Activated B cell treated with CpG ODN at 0.5 μM for 24 hours (primary cell): ENCODE measurements around the gene CLTC. TPM values are rescaled to one million over a fixed set of nuclear protein-coding genes. Genes with fewer than 3 reads are reported as not detected.

Experiments
- ATAC-seq: fragments of 200-7000 bp; cut with Tn5 transposase; one replicate; pipeline ENCODE4 v1.10.0; 2021; ENCODE audit warnings: low read depth, mild to moderate bottlenecking, moderate library complexity
- CTCF ChIA-PET: fragments of 350-600 bp; sonication (Branson Sonifier 250); formaldehyde crosslinking; loops from one replicate; lab custom pipeline; 2021; ENCODE audit warnings: antibody characterized with exemption; lab: Charles Lee
- POLR2A ChIA-PET: fragments of 350-600 bp; sonication (Branson Sonifier 250); formaldehyde crosslinking; loops from one replicate; lab custom pipeline; 2021; ENCODE audit warnings: antibody characterized with exemption; lab: Charles Lee
- DNase-seq: peaks from one replicate; pipeline ENCODE4 v3.0.0; 2022
- H3K27ac Mint-ChIP-seq: one replicate; pipeline ENCODE4 v1.8.0; 2020; ENCODE audit warnings: mixed read lengths
- H3K27me3 Mint-ChIP-seq: one replicate; pipeline ENCODE4 v1.8.0; 2021; ENCODE audit warnings: mixed read lengths
- H3K36me3 Mint-ChIP-seq: one replicate; pipeline ENCODE4 v1.8.0; 2021; ENCODE audit warnings: low read depth, mixed read lengths
- H3K4me1 Mint-ChIP-seq: one replicate; pipeline ENCODE4 v1.8.0; 2021; ENCODE audit warnings: mixed read lengths
- H3K4me3 Mint-ChIP-seq: one replicate; pipeline ENCODE4 v1.8.0; 2020; ENCODE audit warnings: mild to moderate bottlenecking, mixed read lengths
- H3K9me3 Mint-ChIP-seq: one replicate; pipeline ENCODE4 v1.8.0; 2020; ENCODE audit warnings: mixed read lengths
- CTCF ChIP-seq: fragments of 200-600 bp; IDR thresholded peaks from one replicate; pipeline ENCODE4 v1.8.0; 2022; ENCODE audit warnings: antibody characterized with exemption, mild to moderate bottlenecking
- intact Hi-C: fragments of 100-400 bp; cut with micrococcal nuclease; formaldehyde crosslinking; loops from one replicate; pipeline ENCODE4 v1.15.1; 2024
- total RNA-seq: library from RNA; stranded (reverse); gene quantifications from 2 replicates; pipeline ENCODE4 v1.2.3, GENCODE V29; 2022

CLTC gene
- total RNA-seq, 1 donor from 2014 or later, result 189 TPM

GRCh38 chr17:59617156-59617732 lies 2.5 kb upstream of the CLTC start:
- ChIA-PET CTCF (no interaction called here), POLR2A (interaction anchor here (1.0 to 6.2 kb wide), 4 partner anchors 11 to 90 kb away, joined by 3 to 116 read pairs (median 38); partner anchors contain the start of genes DHX40, PTRH2 and VMP1)
- H3K36me3 Mint-ChIP-seq, result peaks cover 23% of the 10 kb centered on the region
- H3K4me1 Mint-ChIP-seq, result peaks cover 40% of the 10 kb centered on the region
- DNase-seq (no peak), ATAC-seq (no peak)
- no peaks in the 10 kb centered on the region for H3K9me3 Mint-ChIP-seq
- no peaks in the 10 kb centered on the region for H3K27me3 Mint-ChIP-seq
- H3K4me3 Mint-ChIP-seq, result no peak overlapping the region
- intact Hi-C loops, result loop anchor here (5.0 to 10.0 kb wide), 3 partner anchors 220 to 1765 kb away; partner anchors contain the start of genes MRPS23 and MTMR4
- no peak for TF ChIP-seq CTCF
- peak overlapping the region; percentile 98 for H3K27ac Mint-ChIP-seq

GRCh38 chr17:59619035-59619297 lies 729 bp upstream of the CLTC start:
- DNase-seq (no peak), ATAC-seq (no peak)
- Mint-ChIP-seq H3K27me3 (no peaks in the 10 kb centered on the region), H3K4me1 (peaks cover 56% of the 10 kb centered on the region), H3K9me3 (no peaks in the 10 kb centered on the region), H3K27ac (peak overlapping the region; percentile 98), H3K4me3 (peak overlapping the region; percentile 94), H3K36me3 (peaks cover 23% of the 10 kb centered on the region)
- no peak for TF ChIP-seq CTCF
- ChIA-PET POLR2A (interaction anchor here (0.5 to 6.2 kb wide), 33 partner anchors 9 to 987 kb away, joined by 3 to 116 read pairs (median 5); partner anchors contain the start of genes DHX40, PRR11, PTRH2 and RNFT1), CTCF (interaction anchor here (1.0 to 1.5 kb wide), 5 partner anchors 23 to 240 kb away, joined by 3 to 4 read pairs (median 3); no protein-coding TSS in a partner anchor)
- intact Hi-C loops, result loop anchor here (1.0 to 10.0 kb wide), 12 partner anchors 23 to 1767 kb away; partner anchors contain the start of genes DHX40, MRPS23, MTMR4 and PRR11

- intact Hi-C loops, result loop anchor here (5.0 kb wide), 1 partner anchor 37 kb away; no protein-coding TSS in a partner anchor
- H3K4me1 Mint-ChIP-seq, result peaks cover 59% of the 10 kb centered on the region
- H3K4me3 Mint-ChIP-seq, result peak overlapping the region; percentile 94
- H3K27me3 Mint-ChIP-seq, result no peaks in the 10 kb centered on the region
- peak overlapping the region; percentile 98 for H3K27ac Mint-ChIP-seq
- ATAC-seq (no peak), DNase-seq (no peak)
- no peaks in the 10 kb centered on the region for H3K9me3 Mint-ChIP-seq
- no peak for TF ChIP-seq CTCF
- peaks cover 23% of the 10 kb centered on the region for H3K36me3 Mint-ChIP-seq
- ChIA-PET CTCF (interaction anchor here (1.3 to 1.5 kb wide), 3 partner anchors 22 to 417 kb away, joined by 3 read pairs; no protein-coding TSS in a partner anchor), POLR2A (interaction anchor here (1.0 to 6.2 kb wide), 15 partner anchors 8 to 1057 kb away, joined by 3 to 116 read pairs (median 12); partner anchors contain the start of genes BCAS3, DHX40, PRR11 and PTRH2)
Measured at GRCh38 chr17:59620064-59620359, 317 bp downstream of the CLTC start.

GRCh38 chr17:59620518-59621259 lies 994 bp downstream of the CLTC start:
- Mint-ChIP-seq H3K9me3 (no peaks in the 10 kb centered on the region), H3K27ac (peak overlapping the region; percentile 98), H3K36me3 (peaks cover 25% of the 10 kb centered on the region), H3K4me1 (peaks cover 64% of the 10 kb centered on the region), H3K27me3 (no peaks in the 10 kb centered on the region), H3K4me3 (peak overlapping the region; percentile 94)
- peak; percentile 3 for ATAC-seq
- TF ChIP-seq CTCF, result no peak
- intact Hi-C loops, result loop anchor here (5.0 kb wide), 1 partner anchor 37 kb away; no protein-coding TSS in a partner anchor
- POLR2A ChIA-PET, result interaction anchor here (0.7 to 6.2 kb wide), 8 partner anchors 17 to 344 kb away, joined by 3 to 116 read pairs (median 31); partner anchors contain the start of genes DHX40, PTRH2, RNFT1 and VMP1
- no peak for DNase-seq
- CTCF ChIA-PET, result interaction anchor here (1.5 kb wide), 1 partner anchor 416 kb away, joined by 3 read pairs; no protein-coding TSS in a partner anchor
